Measurements from ENCODE around the gene SUMO2.

DNA sequence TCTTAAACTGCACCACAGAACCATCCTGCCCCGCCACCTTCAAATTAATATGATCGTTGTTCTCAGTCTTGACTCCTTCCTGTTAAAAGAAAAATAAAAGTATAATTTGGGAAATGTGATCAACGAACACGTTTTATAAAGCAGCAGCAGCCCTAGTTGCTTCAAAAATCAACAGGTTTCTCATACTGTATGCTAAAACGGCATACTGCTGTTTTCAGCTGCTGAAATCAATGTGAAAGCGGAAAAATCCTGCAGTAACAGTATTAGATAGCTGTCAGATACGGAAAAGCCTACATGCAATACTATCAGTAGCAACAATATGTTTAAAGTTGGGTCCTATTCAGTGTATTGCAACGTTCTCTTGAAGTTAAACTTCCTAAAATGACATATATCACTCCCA is 1.6 kb downstream of the SUMO2 start:
- TF ChIP-seq CTCF (conservative IDR thresholded peaks at IDR 0.05; ENCODE audit: low read depth in 2 of 2) (no peak), EZH2 (IDR thresholded peaks at IDR 0.05; ENCODE audit: low read depth, unreplicated experiment) (no peak), POLR2AphosphoS5 (IDR thresholded peaks at IDR 0.05; ENCODE audit: low read depth) (no peak), ETS1 (IDR thresholded peaks at IDR 0.05) (no peak)

All from GM23338 (cell line).